Measurements from ENCODE around the gene IGFBP4. TPM values are rescaled to one million over a fixed set of nuclear protein-coding genes. Genes with fewer than 3 reads are reported as not detected.

IGFBP4 gene
- total RNA-seq = 151 and 189 TPM in 2 replicates

GRCh38 chr17:40443196-40443987, at the start of gene IGFBP4:
IGFBP4 (plus strand) TSS chr17:40443450; CDS start chr17:40443736, 286 bp downstream.

GRCh38 chr17:40417609-40418427, 25.4 kb upstream of the IGFBP4 start, which contains the start of gene TOP2A:
TOP2A (minus strand) TSS chr17:40417896; CDS start chr17:40417791, 105 bp downstream.

GRCh38 chr17:40501499-40501911, 58.3 kb downstream of the IGFBP4 start, which contains the start of gene TNS4:
TNS4 (minus strand) TSS chr17:40501623; CDS start chr17:40496425, 5,198 bp downstream.

Other genes starting within 250 kb of the IGFBP4 start
- 12.4 and 14.2 TPM in 2 replicates for gene WIPF2, start 224.1 kb upstream of the IGFBP4 start, total RNA-seq
- gene CDC6, start 155.6 kb upstream of the IGFBP4 start, total RNA-seq = 53.5 and 53.7 TPM in 2 replicates
- 18.5 and 21.0 TPM in 2 replicates for gene RARA, start 134.3 kb upstream of the IGFBP4 start, total RNA-seq
- gene GJD3, start 78.7 kb upstream of the IGFBP4 start, total RNA-seq = not detected in 2 replicates
- 148 and 240 TPM in 2 replicates for gene TOP2A, start 25.6 kb upstream of the IGFBP4 start, total RNA-seq
- not detected in 2 replicates for gene TNS4, start 58.2 kb downstream of the IGFBP4 start, total RNA-seq
- not detected in 2 replicates for gene CCR7, start 122.0 kb downstream of the IGFBP4 start, total RNA-seq
- gene SMARCE1, start 204.4 kb downstream of the IGFBP4 start, total RNA-seq = 120 and 125 TPM in 2 replicates
- gene KRT222, start 221.7 kb downstream of the IGFBP4 start, total RNA-seq = not detected in 2 replicates

Data from thoracic aorta endothelial cell (primary cell).